Keratinocyte (primary cell): ENCODE measurements around the gene BCS1L. TPM values are rescaled to one million over a fixed set of nuclear protein-coding genes. Genes with fewer than 3 reads are reported as not detected.

Experiments
- DNase-seq: peaks from one replicate; pipeline ENCODE4 v3.0.0-alpha.2; 2011; ENCODE audit warnings: low read depth, missing footprints, low spot score
- FAIRE-seq: peaks from 2 replicates; lab custom pipeline; 2011; peaks lifted over from hg19 to GRCh38; lab: Jason Lieb, UNC
- H2AFZ ChIP-seq: 2 replicates; pipeline ENCODE4 v1.6.0; 2012; ENCODE audit warnings: low read length, control low read depth, inconsistent platforms; ENCODE audit not compliant: control insufficient read depth
- H3K27ac ChIP-seq: 2 replicates; pipeline ENCODE4 v1.5.1; 2011; ENCODE audit warnings: low read length; ENCODE audit not compliant: control insufficient read depth, insufficient read depth
- H3K27me3 ChIP-seq: 3 replicates; pipeline ENCODE4 v1.6.0; 2011; ENCODE audit warnings: low read length; ENCODE audit not compliant: control insufficient read depth, insufficient read depth; ENCODE audit errors: extremely low read depth
- H3K36me3 ChIP-seq, 2 experiments: 2 replicates in 1 of 2; 3 replicates in 1 of 2; pipeline ENCODE4 v1.5.1; 2011; ENCODE audit warnings: low read length in 2 of 2, mild to moderate bottlenecking in 1 of 2; ENCODE audit not compliant: control insufficient read depth in 2 of 2, insufficient read depth in 2 of 2; ENCODE audit errors: extremely low read depth in 1 of 2
- H3K4me1 ChIP-seq: 3 replicates; pipeline ENCODE4 v1.5.1; 2011; ENCODE audit warnings: low read length; ENCODE audit not compliant: control insufficient read depth, insufficient read depth; ENCODE audit errors: extremely low read depth
- H3K4me2 ChIP-seq: 3 replicates; pipeline ENCODE4 v1.6.0; 2011; ENCODE audit warnings: low read depth, low read length; ENCODE audit not compliant: control insufficient read depth, insufficient read depth; ENCODE audit errors: extremely low read depth
- H3K4me3 ChIP-seq, 3 experiments: fragments of 200-600 bp in 1 of 3; sonication (generic) in 1 of 3; 2 replicates in 2 of 3; 3 replicates in 1 of 3; pipeline ENCODE4 v1.5.1; 2011 to 2016; ENCODE audit warnings: low read length in 3 of 3, mild to moderate bottlenecking in 3 of 3, control low read depth in 2 of 3, inconsistent platforms in 1 of 3, low read depth in 1 of 3, mixed read lengths in 1 of 3, mixed run types in 1 of 3, moderate library complexity in 1 of 3; ENCODE audit not compliant: control insufficient read depth in 2 of 3, insufficient read depth in 2 of 3; ENCODE audit errors: extremely low read depth in 1 of 3
- H3K79me2 ChIP-seq: 2 replicates; pipeline ENCODE4 v1.6.0; 2012; ENCODE audit warnings: low read length; ENCODE audit not compliant: control insufficient read depth, insufficient read depth
- H3K9ac ChIP-seq: 3 replicates; pipeline ENCODE4 v1.6.0; 2011; ENCODE audit warnings: low read length; ENCODE audit not compliant: control insufficient read depth, insufficient read depth; ENCODE audit errors: extremely low read depth
- H3K9me1 ChIP-seq: 3 replicates; pipeline ENCODE4 v1.6.0; 2011; ENCODE audit warnings: low read length; ENCODE audit not compliant: control insufficient read depth, insufficient read depth; ENCODE audit errors: extremely low read depth
- H3K9me3 ChIP-seq: 2 replicates; pipeline ENCODE4 v1.5.1; 2012; ENCODE audit warnings: low read depth, low read length; ENCODE audit not compliant: control insufficient read depth
- H4K20me1 ChIP-seq: 3 replicates; pipeline ENCODE4 v1.6.0; 2011; ENCODE audit warnings: low read length; ENCODE audit not compliant: control insufficient read depth, insufficient read depth; ENCODE audit errors: extremely low read depth
- EZH2 ChIP-seq: IDR thresholded peaks from one replicate; pipeline ENCODE4 v1.6.1; 2012; ENCODE audit warnings: inconsistent platforms, mild to moderate bottlenecking, low read length, moderate library complexity
- dilution Hi-C: fragments of 300-500 bp; cut with MboI; formaldehyde crosslinking; loops from one replicate; pipeline ENCODE4 v1.7.0; 2020; ENCODE audit warnings: low sequenced_read_pairs; ENCODE audit not compliant: extremely low pct_ligation_motif_present
- polyA plus RNA-seq, 5 experiments: library from polyadenylated mRNA; depleted of rRNA in 3 of 5; stranded (reverse) in 3 of 5; stranded (forward) in 1 of 5; unstranded in 1 of 5; fragments of >200 nt; gene quantifications; 1 replicate in 1 of 5; 2 replicates in 3 of 5; 3 replicates in 1 of 5; pipeline versions ENCODE4 v1.2.1 to v1.2.3, GENCODE V29; 2011 to 2012; ENCODE audit warnings: missing spikeins in 2 of 5, low read depth in 1 of 5, low replicate concordance in 1 of 5
- TF ChIP-seq, protein P1 (sequence below), 3 experiments: IDR thresholded peaks in 1 of 3; conservative IDR thresholded peaks in 1 of 3; optimal IDR thresholded peaks in 1 of 3; 2 replicates in 2 of 3; 3 replicates in 1 of 3; pipeline versions ENCODE3 to v1.5.1; 2011; ENCODE audit warnings: low read length in 3 of 3, mild to moderate bottlenecking in 3 of 3, moderate library complexity in 2 of 3, control low read depth in 1 of 3, inconsistent platforms in 1 of 3; ENCODE audit not compliant: insufficient read depth in 2 of 3; ENCODE audit errors: extremely low read depth in 1 of 3

Gene BCS1L
- polyA plus RNA-seq, 1 donor (not counting 4 experiments of a cell fraction or from before 2014, with no cell fraction given): 57.7 TPM

DNA sequence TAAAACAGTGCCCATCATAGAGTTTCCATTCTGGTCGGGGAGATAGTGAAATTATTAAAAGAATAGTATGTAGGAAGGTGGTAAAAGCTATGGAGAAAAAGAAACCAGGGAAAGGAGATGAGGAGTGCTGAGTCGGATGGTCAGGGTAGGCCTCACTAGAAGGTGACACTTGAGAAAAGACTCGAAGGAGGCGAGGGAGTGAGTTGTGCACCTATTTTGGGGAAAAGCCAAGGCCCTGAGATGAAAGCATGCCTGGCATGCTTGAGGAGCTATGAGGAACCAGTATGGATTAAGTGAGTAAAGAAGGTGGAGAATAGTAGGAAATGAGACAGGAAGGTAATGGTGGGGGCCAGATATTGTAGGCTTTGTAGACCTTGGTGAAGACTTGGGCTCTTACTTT lies 43.9 kb downstream of the BCS1L start:
- no peak for FAIRE-seq
- dilution Hi-C loops: no loop called here
- H3K9me1 ChIP-seq: no peaks in the 10 kb centered on the region

DNA sequence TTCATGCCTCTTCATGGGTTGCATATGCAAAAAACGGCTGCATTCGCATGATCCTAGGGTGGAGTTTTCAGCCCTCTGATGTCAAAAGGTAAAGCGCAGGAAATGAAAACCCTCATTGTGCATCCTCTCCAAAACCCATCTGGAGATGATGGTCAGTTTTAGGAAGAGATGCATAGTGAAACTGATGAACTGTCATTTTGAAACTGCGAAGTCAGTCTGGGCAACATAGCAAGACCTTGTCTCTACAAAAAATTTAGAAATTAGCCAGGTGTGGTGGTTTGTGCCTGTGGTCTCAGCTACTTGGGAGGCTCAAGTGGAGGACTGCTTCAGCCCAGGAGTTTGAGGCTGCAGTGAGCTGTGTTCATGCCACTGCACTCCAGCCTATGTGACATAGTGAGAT lies 48.6 kb downstream of the BCS1L start:
- H2AFZ ChIP-seq: no peak overlapping the region
- no peaks in the 10 kb centered on the region for H3K27me3 ChIP-seq
- no peak for DNase-seq
- dilution Hi-C loops: no loop called here
- peaks cover 12% of the 10 kb centered on the region for H3K4me1 ChIP-seq
- no peak overlapping the region for H3K9ac ChIP-seq
- FAIRE-seq: no peak
- H3K36me3 ChIP-seq: peaks cover 0 to 7% of the 10 kb centered on the region in 2 experiments
- no peaks in the 10 kb centered on the region for H3K9me1 ChIP-seq
- H3K27ac ChIP-seq: no peak overlapping the region
- peaks cover 24% of the 10 kb centered on the region for H3K79me2 ChIP-seq
- no peak overlapping the region for H3K4me3 ChIP-seq
- TF ChIP-seq, protein P1, sequence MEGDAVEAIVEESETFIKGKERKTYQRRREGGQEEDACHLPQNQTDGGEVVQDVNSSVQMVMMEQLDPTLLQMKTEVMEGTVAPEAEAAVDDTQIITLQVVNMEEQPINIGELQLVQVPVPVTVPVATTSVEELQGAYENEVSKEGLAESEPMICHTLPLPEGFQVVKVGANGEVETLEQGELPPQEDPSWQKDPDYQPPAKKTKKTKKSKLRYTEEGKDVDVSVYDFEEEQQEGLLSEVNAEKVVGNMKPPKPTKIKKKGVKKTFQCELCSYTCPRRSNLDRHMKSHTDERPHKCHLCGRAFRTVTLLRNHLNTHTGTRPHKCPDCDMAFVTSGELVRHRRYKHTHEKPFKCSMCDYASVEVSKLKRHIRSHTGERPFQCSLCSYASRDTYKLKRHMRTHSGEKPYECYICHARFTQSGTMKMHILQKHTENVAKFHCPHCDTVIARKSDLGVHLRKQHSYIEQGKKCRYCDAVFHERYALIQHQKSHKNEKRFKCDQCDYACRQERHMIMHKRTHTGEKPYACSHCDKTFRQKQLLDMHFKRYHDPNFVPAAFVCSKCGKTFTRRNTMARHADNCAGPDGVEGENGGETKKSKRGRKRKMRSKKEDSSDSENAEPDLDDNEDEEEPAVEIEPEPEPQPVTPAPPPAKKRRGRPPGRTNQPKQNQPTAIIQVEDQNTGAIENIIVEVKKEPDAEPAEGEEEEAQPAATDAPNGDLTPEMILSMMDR (optimal IDR thresholded peaks at IDR 0.05 in 1 of 3, IDR thresholded peaks at IDR 0.05 in 1 of 3, conservative IDR thresholded peaks at IDR 0.05 in 1 of 3; ENCODE audit: extremely low read depth in 1 of 3, insufficient read depth in 2 of 3, low read length in 3 of 3): no peak
- no peak for TF ChIP-seq EZH2
- H3K4me2 ChIP-seq: no peak overlapping the region
- no peaks in the 10 kb centered on the region for H4K20me1 ChIP-seq
- H3K9me3 ChIP-seq: no peaks in the 10 kb centered on the region

More for the DNA sequence above, 43.9 kb downstream of the BCS1L start:
- H3K79me2 ChIP-seq: no peaks in the 10 kb centered on the region
- no peaks in the 10 kb centered on the region for H4K20me1 ChIP-seq
- no peak overlapping the region for H3K4me3 ChIP-seq
- no peaks in the 10 kb centered on the region for H3K9me3 ChIP-seq
- no peak overlapping the region for H3K4me2 ChIP-seq
- H3K27ac ChIP-seq: no peak overlapping the region
- no peaks in the 10 kb centered on the region for H3K4me1 ChIP-seq
- H3K36me3 ChIP-seq: peaks cover 3 to 4% of the 10 kb centered on the region in 2 experiments
- H2AFZ ChIP-seq: no peak overlapping the region
- no peak overlapping the region for H3K9ac ChIP-seq
- DNase-seq: no peak
- H3K27me3 ChIP-seq: no peaks in the 10 kb centered on the region
- TF ChIP-seq, protein P1 (optimal IDR thresholded peaks at IDR 0.05 in 1 of 3, IDR thresholded peaks at IDR 0.05 in 1 of 3, conservative IDR thresholded peaks at IDR 0.05 in 1 of 3; ENCODE audit: extremely low read depth in 1 of 3, insufficient read depth in 2 of 3, low read length in 3 of 3): no peak
- TF ChIP-seq EZH2: no peak
